Smooth muscle cell (in vitro differentiated cells): ENCODE results near the gene CHMP4B. TPM values are rescaled to one million over a fixed set of nuclear protein-coding genes. Genes with fewer than 3 reads are reported as not detected.

Experiments used
- DNase-seq: peaks from one replicate; lab custom pipeline; 2025; ENCODE audit not compliant: unreplicated experiment; lab: John Stamatoyannopoulos, UW
- H2AFZ ChIP-seq: fragments of 200-600 bp; sonication (generic); 2 replicates; pipeline ENCODE4 v1.6.0; 2016; ENCODE audit warnings: antibody characterized with exemption, low read depth, mild to moderate bottlenecking
- H3F3A ChIP-seq: fragments of 200-600 bp; sonication (generic); 2 replicates; pipeline ENCODE4 v1.6.0; 2017; ENCODE audit warnings: antibody characterized with exemption, low read depth
- H3K27ac ChIP-seq: fragments of 200-600 bp; sonication (generic); 2 replicates; pipeline ENCODE4 v1.5.1; 2016; ENCODE audit warnings: low read depth, mild to moderate bottlenecking
- H3K27me3 ChIP-seq: fragments of 200-600 bp; sonication (generic); 2 replicates; pipeline ENCODE4 v1.6.1; 2016; ENCODE audit warnings: low read depth, mild to moderate bottlenecking
- H3K36me3 ChIP-seq: fragments of 200-600 bp; sonication (generic); 2 replicates; pipeline ENCODE4 v1.5.1; 2016; ENCODE audit warnings: low read depth
- H3K4me1 ChIP-seq: fragments of 200-600 bp; sonication (generic); 2 replicates; pipeline ENCODE4 v1.5.1; 2016; ENCODE audit warnings: low read depth
- H3K4me2 ChIP-seq: fragments of 200-600 bp; sonication (generic); 2 replicates; pipeline ENCODE4 v1.6.0; 2016; ENCODE audit warnings: mild to moderate bottlenecking
- H3K4me3 ChIP-seq: fragments of 200-600 bp; sonication (generic); 2 replicates; pipeline ENCODE4 v1.5.1; 2016; ENCODE audit warnings: mild to moderate bottlenecking
- H3K79me2 ChIP-seq: fragments of 200-600 bp; sonication (generic); 2 replicates; pipeline ENCODE4 v1.6.0; 2016; ENCODE audit warnings: low read depth, mild to moderate bottlenecking
- H3K9ac ChIP-seq: fragments of 200-600 bp; sonication (generic); 2 replicates; pipeline ENCODE4 v1.6.0; 2016; ENCODE audit warnings: low read depth
- H3K9me3 ChIP-seq: fragments of 200-600 bp; sonication (generic); replicated peaks from 2 replicates; pipeline ENCODE4 v1.5.1; 2016; ENCODE audit warnings: low read depth
- H4K20me1 ChIP-seq: fragments of 200-600 bp; sonication (generic); 2 replicates; pipeline ENCODE4 v1.6.0; 2016; ENCODE audit warnings: low read depth
- CTCF ChIP-seq: fragments of 200-600 bp; sonication (generic); IDR thresholded peaks from 2 replicates; pipeline ENCODE4 v1.5.1; 2017; ENCODE audit warnings: borderline replicate concordance, mild to moderate bottlenecking, antibody characterized with exemption; ENCODE audit not compliant: insufficient read depth, poor library complexity, severe bottlenecking
- WGBS: methylation state at CpG from one replicate; pipeline ENCODE4 v1.1.7; 2016; ENCODE audit warnings: low lambda C conversion rate; 5-methylcytosine and 5-hydroxymethylcytosine counted together
- polyA plus RNA-seq: library from polyadenylated mRNA; unstranded; fragments of >200 nt; fragmentation: Nextera tagmentation; extraction: Ambion mirVana; gene quantifications from 2 replicates; pipeline ENCODE4 v1.2.1, GENCODE V29; 2016
- total RNA-seq: library from RNA; depleted of rRNA; stranded (reverse); fragments of >200 nt; gene quantifications from 2 replicates; pipeline ENCODE4 v1.2.3, GENCODE V29; 2014

CHMP4B gene
- total and polyA plus RNA-seq, 2 experiments from 2014 or later = 6.2 to 49.4 TPM

DNA sequence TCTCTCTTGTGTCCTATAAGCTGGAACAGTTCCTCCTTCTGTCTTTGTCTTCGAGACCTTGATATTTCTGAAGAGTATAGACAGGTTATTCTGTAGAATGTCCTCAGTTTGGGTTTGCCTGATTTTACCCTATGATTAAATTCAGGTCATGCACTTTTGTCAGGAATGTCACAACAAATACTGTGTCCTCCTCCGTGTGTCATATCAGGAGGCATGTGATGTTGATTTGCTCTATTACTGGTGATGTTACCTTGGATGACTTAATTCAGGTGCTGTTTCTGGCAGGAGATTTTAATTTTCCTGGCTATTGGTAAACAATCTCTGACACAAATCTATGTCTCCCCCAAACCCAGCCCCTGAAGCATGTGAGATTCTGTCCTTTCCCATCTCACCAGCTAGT is 33.3 kb upstream of the CHMP4B start:
- Histone ChIP-seq H3K4me3 (no peak overlapping the region), H3K4me2 (no peak overlapping the region), H3F3A (peaks cover 6% of the 10 kb centered on the region), H3K36me3 (no peaks in the 10 kb centered on the region), H4K20me1 (no peaks in the 10 kb centered on the region), H3K27ac (no peak overlapping the region), H3K9ac (no peak overlapping the region), H3K27me3 (no peaks in the 10 kb centered on the region), H3K9me3 (no peaks in the 10 kb centered on the region), H3K79me2 (no peaks in the 10 kb centered on the region), H2AFZ (no peak overlapping the region), H3K4me1 (no peaks in the 10 kb centered on the region)
- WGBS = 92% methylated on average over 2 of the region's 2 CpGs
- no peak for DNase-seq
- no peak for TF ChIP-seq CTCF

DNA sequence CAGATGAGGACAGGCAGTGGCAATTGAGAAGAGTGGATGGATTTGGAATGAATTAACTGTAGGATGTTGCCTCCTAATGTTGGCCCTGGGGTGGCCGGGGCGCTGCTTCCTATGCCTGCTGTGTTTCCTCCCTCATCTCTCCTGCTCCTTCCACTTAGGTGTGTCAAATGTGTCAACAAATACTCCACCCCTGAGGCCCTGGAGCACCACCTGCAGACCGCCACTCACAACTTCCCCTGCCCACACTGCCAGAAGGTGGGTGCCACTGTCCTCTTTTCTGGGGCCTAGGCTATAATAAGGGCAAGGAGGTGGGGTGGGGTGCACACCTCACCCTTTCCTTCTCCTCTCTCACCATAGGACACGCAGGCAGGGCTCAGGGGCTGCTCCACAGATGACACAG is 30.0 kb upstream of the CHMP4B start:
- Histone ChIP-seq H3K79me2 (no peaks in the 10 kb centered on the region), H3K9ac (no peak overlapping the region), H3K4me3 (no peak overlapping the region), H3K36me3 (no peaks in the 10 kb centered on the region), H3K27me3 (no peaks in the 10 kb centered on the region), H3K4me2 (no peak overlapping the region), H3F3A (peaks cover 6% of the 10 kb centered on the region), H3K27ac (no peak overlapping the region), H4K20me1 (no peaks in the 10 kb centered on the region), H3K4me1 (no peaks in the 10 kb centered on the region), H3K9me3 (no peaks in the 10 kb centered on the region), H2AFZ (no peak overlapping the region)
- no peak for TF ChIP-seq CTCF
- 97% methylated on average over 4 of the region's 4 CpGs for WGBS
- DNase-seq = no peak

GRCh38 chr20:33781945-33782344 is 29.2 kb upstream of the CHMP4B start:
- Histone ChIP-seq H3K9me3 (no peaks in the 10 kb centered on the region), H3K27me3 (no peaks in the 10 kb centered on the region), H3F3A (peaks cover 6% of the 10 kb centered on the region), H3K4me1 (no peaks in the 10 kb centered on the region), H3K36me3 (no peaks in the 10 kb centered on the region), H3K9ac (no peak overlapping the region), H2AFZ (no peak overlapping the region), H3K4me2 (no peak overlapping the region), H3K27ac (no peak overlapping the region), H3K4me3 (no peak overlapping the region), H4K20me1 (no peaks in the 10 kb centered on the region), H3K79me2 (no peaks in the 10 kb centered on the region)
- DNase-seq = no peak
- no peak for TF ChIP-seq CTCF
- 100% methylated on average over 1 of the region's 1 CpG for WGBS

DNA sequence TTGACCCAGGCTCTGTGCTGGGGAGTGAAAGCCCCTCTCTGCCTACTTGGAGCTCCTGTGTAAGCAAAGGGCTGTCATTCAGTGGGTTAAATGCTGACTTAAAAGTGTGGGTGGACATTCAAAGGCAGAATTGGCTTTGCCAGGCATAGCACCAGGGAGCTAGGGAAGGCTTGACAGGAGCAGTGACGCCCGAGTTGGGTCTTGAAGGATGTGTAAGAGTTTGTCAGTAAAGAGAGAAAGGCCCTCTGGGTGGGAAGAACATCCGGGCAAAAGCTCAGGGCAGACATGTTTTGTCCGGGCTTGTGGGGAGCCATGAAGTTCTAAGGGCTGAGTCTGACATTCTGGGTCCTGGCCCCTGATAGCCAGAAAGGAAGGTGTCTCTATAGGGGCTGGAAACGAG is 27.9 kb upstream of the CHMP4B start:
- TF ChIP-seq CTCF = no peak
- WGBS = 82% methylated on average over 5 of the region's 5 CpGs
- Histone ChIP-seq H2AFZ (no peak overlapping the region), H3K79me2 (no peaks in the 10 kb centered on the region), H4K20me1 (no peaks in the 10 kb centered on the region), H3K4me3 (no peak overlapping the region), H3K4me1 (no peaks in the 10 kb centered on the region), H3K36me3 (no peaks in the 10 kb centered on the region), H3K9ac (no peak overlapping the region), H3K4me2 (no peak overlapping the region), H3K27me3 (no peaks in the 10 kb centered on the region), H3F3A (peaks cover 6% of the 10 kb centered on the region), H3K9me3 (no peaks in the 10 kb centered on the region), H3K27ac (no peak overlapping the region)
- DNase-seq = no peak
